SK-N-SH (cell line): Measurements from ENCODE around the gene TICAM2. TPM values are rescaled to one million over a fixed set of nuclear protein-coding genes. Genes with fewer than 3 reads are reported as not detected.

Experiments
- CTCF ChIA-PET: fragments of 300-600, 350-600 bp; formaldehyde crosslinking; extraction: SDS; loops from one replicate; lab custom pipeline; 2021; lab: Yijun Ruan, JAX
- POLR2A ChIA-PET: fragments of 350-600 bp; sonication (Branson Sonifier 250); formaldehyde crosslinking; extraction: SDS; loops from one replicate; lab custom pipeline; 2020; ENCODE audit warnings: antibody characterized with exemption, inconsistent platforms; lab: Yijun Ruan, JAX
- DNase-seq: peaks from one replicate; pipeline ENCODE4 v3.0.0; 2012
- H2AFZ ChIP-seq: fragments of 200-600 bp; sonication (generic); 2 replicates; pipeline ENCODE4 v1.8.1; 2016; ENCODE audit warnings: antibody characterized with exemption, mild to moderate bottlenecking, low read depth
- H3F3A ChIP-seq: fragments of 200-600 bp; sonication (generic); replicated peaks from 2 replicates; pipeline ENCODE3; 2016; ENCODE audit warnings: antibody characterized with exemption, mild to moderate bottlenecking; ENCODE audit not compliant: insufficient read depth
- H3K27ac ChIP-seq, 2 experiments: fragments of 200-500 bp in 1 of 2; fragments of 200-600 bp in 1 of 2; sonication (Bioruptor generic) in 1 of 2; sonication (generic), shearing (Covaris generic) in 1 of 2; 2 replicates each; pipeline versions ENCODE4 v1.5.1 to v1.6.1; 2014 to 2016; ENCODE audit warnings: low read depth in 2 of 2, inconsistent platforms in 1 of 2, low read length in 1 of 2, mild to moderate bottlenecking in 1 of 2, mixed read lengths in 1 of 2
- H3K27me3 ChIP-seq: fragments of 200-600 bp; sonication (generic), shearing (Covaris generic); 2 replicates; pipeline ENCODE4 v1.6.1; 2016; ENCODE audit warnings: mixed run types; ENCODE audit not compliant: insufficient read depth
- H3K36me3 ChIP-seq, 2 experiments: fragments of 200-500 bp in 1 of 2; fragments of 200-600 bp in 1 of 2; sonication (Bioruptor generic) in 1 of 2; sonication (generic) in 1 of 2; replicated peaks in 1 of 2; 2 replicates each; pipeline versions ENCODE3 to v1.5.1; 2014 to 2016; ENCODE audit warnings: low read length in 1 of 2, mild to moderate bottlenecking in 1 of 2; ENCODE audit not compliant: insufficient read depth in 2 of 2, control insufficient read depth in 1 of 2
- H3K4me1 ChIP-seq, 2 experiments: fragments of 200-500 bp in 1 of 2; fragments of 200-600 bp in 1 of 2; sonication (Bioruptor generic) in 1 of 2; sonication (generic), shearing (Covaris generic) in 1 of 2; 2 replicates each; pipeline versions ENCODE4 v1.5.1 to v1.6.1; 2014 to 2016; ENCODE audit warnings: low read depth in 1 of 2, low read length in 1 of 2, mixed run types in 1 of 2; ENCODE audit not compliant: insufficient read depth in 2 of 2, control insufficient read depth in 1 of 2
- H3K4me2 ChIP-seq: fragments of 200-600 bp; sonication (generic), shearing (Covaris generic); 2 replicates; pipeline ENCODE4 v1.6.1; 2017; ENCODE audit warnings: mixed run types
- H3K4me3 ChIP-seq, 2 experiments: fragments of 200-500 bp in 1 of 2; fragments of 200-600 bp in 1 of 2; sonication (Bioruptor generic) in 1 of 2; sonication (generic), shearing (Covaris generic) in 1 of 2; 2 replicates each; pipeline versions ENCODE4 v1.5.1 to v1.8.1; 2014 to 2016; ENCODE audit warnings: low read depth in 2 of 2, inconsistent platforms in 1 of 2, low read length in 1 of 2, mild to moderate bottlenecking in 1 of 2, mixed read lengths in 1 of 2, moderate library complexity in 1 of 2
- H3K79me2 ChIP-seq: fragments of 200-600 bp; sonication (generic); 2 replicates; pipeline ENCODE4 v1.8.1; 2017; ENCODE audit warnings: mild to moderate bottlenecking; ENCODE audit not compliant: insufficient read depth
- H3K9ac ChIP-seq: fragments of 200-600 bp; sonication (generic); 2 replicates; pipeline ENCODE4 v1.6.1; 2017; ENCODE audit warnings: mixed run types
- H3K9me2 ChIP-seq: fragments of 200-600 bp; sonication (generic); 2 replicates; pipeline ENCODE4 v1.6.1; 2017; ENCODE audit warnings: mixed run types
- H3K9me3 ChIP-seq: fragments of 200-600 bp; sonication (generic); 2 replicates; pipeline ENCODE4 v1.6.1; 2017; ENCODE audit warnings: mixed run types, mild to moderate bottlenecking, moderate library complexity
- H4K20me1 ChIP-seq: fragments of 200-600 bp; sonication (generic); 2 replicates; pipeline ENCODE4 v1.6.1; 2017; ENCODE audit warnings: mild to moderate bottlenecking, mixed run types; ENCODE audit not compliant: insufficient read depth
- ELF1 ChIP-seq: IDR thresholded peaks from 2 replicates; pipeline ENCODE4 v1.4.0; 2012
- EZH2phosphoT487 ChIP-seq: fragments of 200-600 bp; sonication (generic); IDR thresholded peaks from 2 replicates; pipeline ENCODE4 v1.6.1; 2017; ENCODE audit warnings: low read depth, mixed run types, mild to moderate bottlenecking, antibody characterized with exemption, moderate library complexity, borderline replicate concordance
- FOSL2 ChIP-seq: IDR thresholded peaks from 2 replicates; pipeline ENCODE4 v1.4.0; 2012; ENCODE audit warnings: low read depth, mild to moderate bottlenecking, moderate library complexity, borderline replicate concordance
- GABPA ChIP-seq: IDR thresholded peaks from 2 replicates; pipeline ENCODE4 v1.4.0; 2012; ENCODE audit warnings: low read depth, mild to moderate bottlenecking
- MAX ChIP-seq: IDR thresholded peaks from 2 replicates; pipeline ENCODE4 v1.4.0; 2012; ENCODE audit warnings: low read depth
- NFIC ChIP-seq: IDR thresholded peaks from 2 replicates; pipeline ENCODE4 v1.4.0; 2012; ENCODE audit warnings: borderline replicate concordance
- NRF1 ChIP-seq: IDR thresholded peaks from 2 replicates; pipeline ENCODE4 v1.6.1; 2012; ENCODE audit warnings: low read depth, mild to moderate bottlenecking, low read length
- RCOR1 ChIP-seq: fragments of 150-350 bp; IDR thresholded peaks from 2 replicates; pipeline ENCODE4 v1.6.1; 2017; ENCODE audit warnings: antibody characterized with exemption, low read length
- RFX5 ChIP-seq: IDR thresholded peaks from 2 replicates; pipeline ENCODE4 v1.6.1; 2012; ENCODE audit warnings: mild to moderate bottlenecking, improper control_type of control experiment, low read length
- RXRA ChIP-seq: IDR thresholded peaks from 2 replicates; pipeline ENCODE4 v1.4.0; 2012; ENCODE audit warnings: low read depth, mild to moderate bottlenecking, borderline replicate concordance
- SIN3A ChIP-seq: IDR thresholded peaks from 2 replicates; pipeline ENCODE4 v1.6.1; 2012; ENCODE audit warnings: low read depth, mild to moderate bottlenecking, low read length, moderate library complexity, borderline replicate concordance
- SMC3 ChIP-seq: IDR thresholded peaks from 2 replicates; pipeline ENCODE4 v1.6.1; 2012; ENCODE audit warnings: low read depth, low read length, improper control_type of control experiment
- TEAD4 ChIP-seq: IDR thresholded peaks from 2 replicates; pipeline ENCODE4 v1.4.0; 2012; ENCODE audit warnings: mild to moderate bottlenecking, borderline replicate concordance; ENCODE audit not compliant: insufficient read depth
- YY1 ChIP-seq: IDR thresholded peaks from 2 replicates; pipeline ENCODE4 v1.4.0; 2012; ENCODE audit warnings: low read depth, mild to moderate bottlenecking
- WGBS: methylation state at CpG from one replicate; pipeline ENCODE4 v1.1.6; 2017; ENCODE audit warnings: low lambda C conversion rate; 5-methylcytosine and 5-hydroxymethylcytosine counted together
- polyA plus RNA-seq, 3 experiments: library from polyadenylated mRNA; depleted of rRNA; stranded (reverse); fragments of >200 nt; gene quantifications; 2 replicates each; pipeline ENCODE4 v1.2.3, GENCODE V29; 2012
- TF ChIP-seq, protein P1 (sequence below): IDR thresholded peaks from 2 replicates; pipeline ENCODE4; 2012
- TF ChIP-seq, protein P2 (sequence below): IDR thresholded peaks from 2 replicates; pipeline ENCODE4 v1.4.0; 2012; ENCODE audit warnings: low read depth, borderline replicate concordance
- TF ChIP-seq, protein P3 (sequence below): fragments of 150-350 bp; IDR thresholded peaks from 2 replicates; pipeline ENCODE4 v1.6.1; 2017; ENCODE audit warnings: antibody characterized with exemption, low read length, low read depth, borderline replicate concordance
- TF ChIP-seq, protein P4 (sequence below): fragments of 150-350 bp; IDR thresholded peaks from 2 replicates; pipeline ENCODE4 v1.6.1; 2016; ENCODE audit warnings: mild to moderate bottlenecking, low read depth, low read length

TICAM2 gene
- polyA plus RNA-seq, 1 of the 3 experiments (the other 2 are of a cell fraction), result not detected

DNA sequence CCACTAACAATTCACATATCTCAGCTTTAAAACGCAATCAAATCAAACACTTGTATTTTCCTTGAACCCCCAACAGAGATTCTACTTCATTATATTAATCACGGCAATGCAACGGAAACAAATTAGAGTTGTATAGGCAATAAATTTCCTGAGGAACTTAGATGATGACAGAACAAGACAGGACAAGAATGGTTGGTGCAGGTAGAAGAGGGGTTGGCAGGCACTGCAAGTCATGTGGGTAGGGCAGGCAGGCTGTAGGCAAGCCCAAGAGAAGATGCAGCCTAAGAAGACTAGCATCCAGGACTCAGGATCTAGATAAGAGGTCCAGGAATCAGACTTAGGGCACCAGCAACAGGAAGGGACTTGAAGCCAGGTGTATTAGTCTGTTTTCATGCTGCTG lies 41.1 kb downstream of the TICAM2 start:
- H3K4me3 ChIP-seq, result no peak overlapping the region
- no peaks in the 10 kb centered on the region for H3K9me2 ChIP-seq
- no peaks in the 10 kb centered on the region for H4K20me1 ChIP-seq
- H3K36me3 ChIP-seq, result no peaks in the 10 kb centered on the region
- WGBS, result 88% methylated on average over 3 of the region's 3 CpGs
- no peak overlapping the region for H2AFZ ChIP-seq
- H3K4me2 ChIP-seq, result no peak overlapping the region
- no peak for DNase-seq
- no peak overlapping the region for H3K9ac ChIP-seq
- ChIA-PET POLR2A (no interaction called here), CTCF (no interaction called here)
- H3K4me1 ChIP-seq, result peaks cover 9 to 16% of the 10 kb centered on the region in 2 experiments; a peak in 2 of 4 replicates
- no peaks in the 10 kb centered on the region for H3K9me3 ChIP-seq
- no peaks in the 10 kb centered on the region for H3F3A ChIP-seq
- TF ChIP-seq SIN3A (no peak), RCOR1 (no peak), SMC3 (no peak), FOSL2 (no peak), TEAD4 (no peak), EZH2phosphoT487 (no peak)
- TF ChIP-seq, protein P1, sequence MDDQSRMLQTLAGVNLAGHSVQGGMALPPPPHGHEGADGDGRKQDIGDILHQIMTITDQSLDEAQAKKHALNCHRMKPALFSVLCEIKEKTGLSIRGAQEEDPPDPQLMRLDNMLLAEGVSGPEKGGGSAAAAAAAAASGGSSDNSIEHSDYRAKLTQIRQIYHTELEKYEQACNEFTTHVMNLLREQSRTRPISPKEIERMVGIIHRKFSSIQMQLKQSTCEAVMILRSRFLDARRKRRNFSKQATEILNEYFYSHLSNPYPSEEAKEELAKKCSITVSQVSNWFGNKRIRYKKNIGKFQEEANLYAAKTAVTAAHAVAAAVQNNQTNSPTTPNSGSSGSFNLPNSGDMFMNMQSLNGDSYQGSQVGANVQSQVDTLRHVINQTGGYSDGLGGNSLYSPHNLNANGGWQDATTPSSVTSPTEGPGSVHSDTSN, result no peak
- H3K27me3 ChIP-seq, result no peaks in the 10 kb centered on the region
- H3K27ac ChIP-seq, result no peak overlapping the region
- no peaks in the 10 kb centered on the region for H3K79me2 ChIP-seq

DNA sequence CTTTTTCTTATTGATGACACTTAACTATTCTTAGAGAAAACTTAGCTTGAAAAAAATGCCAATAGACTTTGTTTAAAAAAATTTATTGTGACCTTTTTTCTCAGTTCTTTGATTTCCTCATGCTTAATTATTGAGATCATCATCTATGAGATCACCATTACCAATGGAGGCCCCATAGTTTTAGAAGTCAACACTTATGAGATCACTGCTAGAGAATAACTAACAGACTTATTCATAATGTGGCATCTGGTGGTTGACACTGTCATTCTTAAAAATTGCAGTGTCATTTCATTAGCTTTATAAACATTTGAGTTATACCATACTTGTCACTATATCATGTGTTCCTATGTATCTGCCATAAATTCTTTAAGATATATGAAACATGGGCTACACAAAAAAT lies 42.8 kb downstream of the TICAM2 start:
- Histone ChIP-seq H3K27me3 (no peaks in the 10 kb centered on the region), H3K4me3 (no peak overlapping the region), H3K4me2 (no peak overlapping the region), H3K9ac (no peak overlapping the region), H3K9me3 (no peaks in the 10 kb centered on the region), H2AFZ (no peak overlapping the region), H3K79me2 (no peaks in the 10 kb centered on the region), H3K9me2 (no peaks in the 10 kb centered on the region), H3K36me3 (no peaks in the 10 kb centered on the region), H3K27ac (peak overlapping the region in 1 of 2 experiments; percentile 49; a peak in 2 of 4 replicates), H3K4me1 (peaks cover 3 to 16% of the 10 kb centered on the region in 2 experiments; a peak in 2 of 4 replicates), H3F3A (no peaks in the 10 kb centered on the region), H4K20me1 (no peaks in the 10 kb centered on the region)
- DNase-seq, result no peak
- CTCF ChIA-PET, result interaction anchor here (1.3 kb wide), 1 partner anchor 250 kb away, joined by 6 read pairs; no protein-coding TSS in a partner anchor
- POLR2A ChIA-PET, result no interaction called here
- TF ChIP-seq RXRA (no peak), RFX5 (no peak), RCOR1 (no peak), ELF1 (0 out of 2 replicates have a peak, but pooled peaks have one; percentile 15), NFIC (no peak), MAX (no peak), GABPA (no peak), FOSL2 (peak; percentile 49; the same call in 1 of the 2 replicates), EZH2phosphoT487 (no peak), SMC3 (no peak), NRF1 (no peak), YY1 (no peak)
- TF ChIP-seq, protein P2, sequence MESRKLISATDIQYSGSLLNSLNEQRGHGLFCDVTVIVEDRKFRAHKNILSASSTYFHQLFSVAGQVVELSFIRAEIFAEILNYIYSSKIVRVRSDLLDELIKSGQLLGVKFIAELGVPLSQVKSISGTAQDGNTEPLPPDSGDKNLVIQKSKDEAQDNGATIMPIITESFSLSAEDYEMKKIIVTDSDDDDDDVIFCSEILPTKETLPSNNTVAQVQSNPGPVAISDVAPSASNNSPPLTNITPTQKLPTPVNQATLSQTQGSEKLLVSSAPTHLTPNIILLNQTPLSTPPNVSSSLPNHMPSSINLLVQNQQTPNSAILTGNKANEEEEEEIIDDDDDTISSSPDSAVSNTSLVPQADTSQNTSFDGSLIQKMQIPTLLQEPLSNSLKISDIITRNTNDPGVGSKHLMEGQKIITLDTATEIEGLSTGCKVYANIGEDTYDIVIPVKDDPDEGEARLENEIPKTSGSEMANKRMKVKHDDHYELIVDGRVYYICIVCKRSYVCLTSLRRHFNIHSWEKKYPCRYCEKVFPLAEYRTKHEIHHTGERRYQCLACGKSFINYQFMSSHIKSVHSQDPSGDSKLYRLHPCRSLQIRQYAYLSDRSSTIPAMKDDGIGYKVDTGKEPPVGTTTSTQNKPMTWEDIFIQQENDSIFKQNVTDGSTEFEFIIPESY, result no peak
- TF ChIP-seq, protein P3, sequence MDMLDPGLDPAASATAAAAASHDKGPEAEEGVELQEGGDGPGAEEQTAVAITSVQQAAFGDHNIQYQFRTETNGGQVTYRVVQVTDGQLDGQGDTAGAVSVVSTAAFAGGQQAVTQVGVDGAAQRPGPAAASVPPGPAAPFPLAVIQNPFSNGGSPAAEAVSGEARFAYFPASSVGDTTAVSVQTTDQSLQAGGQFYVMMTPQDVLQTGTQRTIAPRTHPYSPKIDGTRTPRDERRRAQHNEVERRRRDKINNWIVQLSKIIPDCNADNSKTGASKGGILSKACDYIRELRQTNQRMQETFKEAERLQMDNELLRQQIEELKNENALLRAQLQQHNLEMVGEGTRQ, result no peak
- TF ChIP-seq, protein P4, sequence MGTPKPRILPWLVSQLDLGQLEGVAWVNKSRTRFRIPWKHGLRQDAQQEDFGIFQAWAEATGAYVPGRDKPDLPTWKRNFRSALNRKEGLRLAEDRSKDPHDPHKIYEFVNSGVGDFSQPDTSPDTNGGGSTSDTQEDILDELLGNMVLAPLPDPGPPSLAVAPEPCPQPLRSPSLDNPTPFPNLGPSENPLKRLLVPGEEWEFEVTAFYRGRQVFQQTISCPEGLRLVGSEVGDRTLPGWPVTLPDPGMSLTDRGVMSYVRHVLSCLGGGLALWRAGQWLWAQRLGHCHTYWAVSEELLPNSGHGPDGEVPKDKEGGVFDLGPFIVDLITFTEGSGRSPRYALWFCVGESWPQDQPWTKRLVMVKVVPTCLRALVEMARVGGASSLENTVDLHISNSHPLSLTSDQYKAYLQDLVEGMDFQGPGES, result no peak
